Peyer's patch (tissue), 4 donors: ENCODE results near the gene ZNF350.

Source experiments
- CTCF ChIP-seq, 6 experiments: fragments of 450-650 bp in 4 of 6; fragments of 200-600 bp in 2 of 6; sonication (generic) in 1 of 6; IDR thresholded peaks; one replicate each; pipeline ENCODE4 v1.5.1; 2017 to 2019; ENCODE audit warnings: antibody characterized with exemption in 6 of 6, mild to moderate bottlenecking in 3 of 6, moderate library complexity in 1 of 6
- POLR2A ChIP-seq, 2 donors: fragments of 450-650 bp; IDR thresholded peaks; one replicate each; pipeline ENCODE4 v1.5.1; 2017; ENCODE audit warnings: antibody characterized with exemption in 2 of 2, mild to moderate bottlenecking in 2 of 2, moderate library complexity in 2 of 2

GRCh38 chr19:51916167-51916566, 70.5 kb downstream of the ZNF350 start:
- TF ChIP-seq CTCF (IDR thresholded peaks at IDR 0.05) (no peak), POLR2A (IDR thresholded peaks at IDR 0.05) (no peak)
